HepG2 (cell line): ENCODE results near the gene LYSMD2. TPM values are rescaled to one million over a fixed set of nuclear protein-coding genes. Genes with fewer than 3 reads are reported as not detected.

Source experiments
- ATAC-seq: fragments of 200-7000 bp; cut with Tn5 transposase; 3 replicates; pipeline ENCODE4 v1.9.1; 2020; ENCODE audit warnings: mild to moderate bottlenecking, moderate library complexity
- BruUV-seq: library from RNA; stranded (reverse); fragments of 400-500 nt; replicated peaks from 2 replicates; lab custom pipeline; 2021; lab: Mats Ljungman, UMichigan
- CTCF ChIA-PET: fragments of 300-600 bp; formaldehyde crosslinking; extraction: SDS; loops from one replicate; lab custom pipeline; 2021; ENCODE audit warnings: low total read pairs, inconsistent platforms, low intra/inter-chr PET ratio; lab: Yijun Ruan, JAX
- POLR2A ChIA-PET: fragments of 350-600 bp; sonication (Branson Sonifier 250); formaldehyde crosslinking; loops from one replicate; lab custom pipeline; 2020; ENCODE audit warnings: antibody characterized with exemption, inconsistent platforms; lab: Yijun Ruan, JAX
- DNase-seq: peaks from one replicate; pipeline ENCODE4 v3.0.0-alpha.2; 2015; ENCODE audit warnings: low spot score
- FAIRE-seq: peaks from 3 replicates; lab custom pipeline; 2011; peaks lifted over from hg19 to GRCh38; lab: Jason Lieb, UNC
- H2AFZ ChIP-seq: one replicate; pipeline ENCODE4 v1.6.1; 2011; ENCODE audit warnings: low read length, inconsistent platforms
- H3K27ac ChIP-seq: fragments of 300-600 bp; 3 replicates; pipeline ENCODE4 v1.8.0; 2011; ENCODE audit warnings: mixed run types, mild to moderate bottlenecking, mixed read lengths, low read length, inconsistent platforms; ENCODE audit not compliant: insufficient read depth; ENCODE audit errors: extremely low read length
- H3K27me3 ChIP-seq, 2 experiments: fragments of 200-600 bp in 1 of 2; 2 replicates in 1 of 2; 3 replicates in 1 of 2; pipeline versions ENCODE4 v1.6.0 to v1.8.0; 2011; ENCODE audit warnings: low read length in 2 of 2, mild to moderate bottlenecking in 2 of 2, moderate library complexity in 2 of 2, inconsistent platforms in 1 of 2; ENCODE audit not compliant: insufficient read depth in 2 of 2, control insufficient read depth in 1 of 2
- H3K36me3 ChIP-seq, 2 experiments: fragments of 200-600 bp in 1 of 2; replicated peaks in 1 of 2; 2 replicates in 1 of 2; 3 replicates in 1 of 2; pipeline versions ENCODE4 v1.5.1 to v1.8.0; 2011; ENCODE audit warnings: low read length in 2 of 2, inconsistent platforms in 1 of 2; ENCODE audit not compliant: insufficient read depth in 2 of 2, control insufficient read depth in 1 of 2
- H3K4me1 ChIP-seq: 2 replicates; pipeline ENCODE4 v1.5.1; 2012; ENCODE audit warnings: low read length, inconsistent platforms; ENCODE audit not compliant: insufficient read depth
- H3K4me2 ChIP-seq: 2 replicates; pipeline ENCODE4 v1.6.0; 2011; ENCODE audit warnings: low read depth, low read length, inconsistent platforms
- H3K4me3 ChIP-seq, 3 experiments: fragments of 200-600 bp in 1 of 3; sonication (generic), shearing (Covaris generic) in 1 of 3; replicated peaks in 1 of 3; 2 replicates each; pipeline ENCODE4 v1.5.1; 2011 to 2016; ENCODE audit warnings: low read length in 3 of 3, inconsistent platforms in 2 of 3, low read depth in 2 of 3, mild to moderate bottlenecking in 2 of 3, control low read depth in 1 of 3, mixed read lengths in 1 of 3; ENCODE audit not compliant: insufficient read depth in 1 of 3
- H3K79me2 ChIP-seq: one replicate; pipeline ENCODE4 v1.6.1; 2011; ENCODE audit warnings: low read length, inconsistent platforms; ENCODE audit not compliant: insufficient read depth
- H3K9ac ChIP-seq: 2 replicates; pipeline ENCODE4 v1.6.0; 2011; ENCODE audit warnings: mild to moderate bottlenecking, low read depth, low read length, inconsistent platforms; ENCODE audit not compliant: insufficient read depth
- H3K9me3 ChIP-seq: 2 replicates; pipeline ENCODE4 v1.5.1; 2012; ENCODE audit warnings: mild to moderate bottlenecking, low read length
- H4K20me1 ChIP-seq: 2 replicates; pipeline ENCODE4 v1.6.0; 2011; ENCODE audit warnings: inconsistent platforms, mild to moderate bottlenecking, low read length, moderate library complexity; ENCODE audit not compliant: insufficient read depth
- BRD4 ChIP-seq: sonication (generic); formaldehyde crosslinking; IDR thresholded peaks from 2 replicates; pipeline ENCODE4 v1.4.0; 2020; ENCODE audit warnings: missing genetic modification reagents
- MEIS2 ChIP-seq: sonication (generic); formaldehyde crosslinking; IDR thresholded peaks from 2 replicates; pipeline ENCODE4 v1.9.0; 2021; ENCODE audit warnings: mild to moderate bottlenecking, missing genetic modification reagents
- NPAS2 ChIP-seq: sonication (generic); formaldehyde crosslinking; IDR thresholded peaks from 2 replicates; pipeline ENCODE4 v1.8.0; 2022; ENCODE audit warnings: mild to moderate bottlenecking, missing genetic modification reagents, borderline replicate concordance
- SIN3B ChIP-seq: fragments of 150-350 bp; IDR thresholded peaks from 2 replicates; pipeline ENCODE4 v1.6.1; 2014; ENCODE audit warnings: low read length
- ZMAT3 ChIP-seq: sonication (generic); formaldehyde crosslinking; conservative IDR thresholded peaks from 2 replicates; pipeline ENCODE4 v1.7.0; 2021; ENCODE audit warnings: missing genetic modification reagents
- ZNF572 ChIP-seq: sonication (generic); formaldehyde crosslinking; IDR thresholded peaks from 2 replicates; pipeline ENCODE4 v1.5.1; 2020; ENCODE audit warnings: mild to moderate bottlenecking, missing genetic modification reagents
- ZNF672 ChIP-seq: sonication (generic); formaldehyde crosslinking; IDR thresholded peaks from 2 replicates; pipeline ENCODE4 v1.8.1; 2022; ENCODE audit warnings: missing genetic modification reagents
- ZNF782 ChIP-seq: sonication (generic); formaldehyde crosslinking; IDR thresholded peaks from 2 replicates; pipeline ENCODE4 v1.4.0; 2020; ENCODE audit warnings: missing genetic modification reagents, mild to moderate bottlenecking, borderline replicate concordance
- WGBS: methylation state at CpG from one replicate; pipeline ENCODE4 v1.1.6; 2017; ENCODE audit warnings: low lambda C conversion rate; 5-methylcytosine and 5-hydroxymethylcytosine counted together
- in situ Hi-C: cut with HindIII; loops from 2 replicates; pipeline ENCODE4 v1.10.0; 2017; ENCODE audit warnings: low pct_unique_long_range_greater_than_20kb; ENCODE audit not compliant: extremely low pct_ligation_motif_present
- intact Hi-C: fragments of 100-400 bp; cut with micrococcal nuclease; formaldehyde crosslinking; loops from one replicate; pipeline ENCODE4 v1.10.0; 2022; ENCODE audit not compliant: unreplicated experiment
- polyA plus RNA-seq, 8 experiments: library from polyadenylated mRNA; depleted of rRNA in 3 of 8; stranded (reverse) in 7 of 8; unstranded in 1 of 8; fragments of >200 nt; fragmentation: Illumina TruSeq in 4 of 8; extraction: Trizol in 4 of 8; gene quantifications; 2 replicates each; pipeline versions ENCODE4 v1.2.1 to v1.2.3, GENCODE V29; 2011 to 2016; ENCODE audit warnings: low read depth in 4 of 8, missing spikeins in 1 of 8, mixed read lengths in 1 of 8; ENCODE audit not compliant: insufficient read depth in 1 of 8
- total RNA-seq, 5 experiments: library from RNA; depleted of rRNA; stranded (reverse); fragments of >200 nt; fragmentation: Illumina TruSeq; extraction: Trizol; gene quantifications; 2 replicates each; pipeline ENCODE4 v1.2.3, GENCODE V29; 2016; ENCODE audit warnings: low read depth in 1 of 5
- TF ChIP-seq, protein P1 (sequence below): IDR thresholded peaks from 2 replicates; pipeline ENCODE4 v1.6.1; 2012; ENCODE audit warnings: low read depth, low read length, improper control_type of control experiment
- TF ChIP-seq, protein P2 (sequence below), 2 experiments: sonication (generic) in 1 of 2; formaldehyde crosslinking in 1 of 2; IDR thresholded peaks; 2 replicates each; pipeline versions ENCODE4 v1.4.0 to v1.6.1; 2016 to 2020; ENCODE audit warnings: borderline replicate concordance in 1 of 2, low read depth in 1 of 2, mild to moderate bottlenecking in 1 of 2, missing genetic modification reagents in 1 of 2

Gene LYSMD2
- total and polyA plus RNA-seq, 2 of the 13 experiments (the other 11 are each of a cell fraction or from before 2014, with no cell fraction given), result 0.05 to 0.27 TPM

DNA sequence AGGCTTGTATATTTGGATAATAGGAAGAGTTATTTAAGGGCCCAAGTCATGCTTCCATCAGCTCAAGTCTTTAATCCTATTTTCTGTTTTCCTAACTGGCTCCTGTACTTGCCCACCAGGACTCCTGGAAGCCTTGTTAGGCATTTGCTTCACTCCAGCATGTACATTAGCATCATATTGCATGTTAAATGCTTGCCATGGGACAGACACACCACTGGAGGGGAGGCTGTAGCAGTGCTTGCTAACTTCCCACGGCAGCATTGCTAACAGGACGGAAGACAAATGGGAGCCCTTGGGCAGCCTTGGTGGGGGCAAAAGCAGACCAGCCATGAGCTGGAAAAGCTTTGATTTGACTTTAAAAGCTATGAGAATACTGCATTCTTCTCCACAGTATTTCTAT, 20.0 kb upstream of the LYSMD2 start:
- Histone ChIP-seq H3K27ac (no peak overlapping the region), H3K4me2 (no peak overlapping the region), H3K27me3 (peaks cover 3 to 37% of the 10 kb centered on the region in 2 experiments; a peak in 3 of 5 replicates), H3K4me3 (no peak overlapping the region), H3K4me1 (no peaks in the 10 kb centered on the region), H3K9ac (no peak overlapping the region), H3K36me3 (no peaks in the 10 kb centered on the region), H2AFZ (no peak overlapping the region), H3K79me2 (no peaks in the 10 kb centered on the region), H3K9me3 (no peaks in the 10 kb centered on the region), H4K20me1 (no peaks in the 10 kb centered on the region)
- ATAC-seq (no peak), FAIRE-seq (no peak), DNase-seq (no peak)
- WGBS, result 27% methylated on average over 2 of the region's 2 CpGs
- in situ Hi-C loops, result no loop called here
- CTCF ChIA-PET, result no interaction called here
- BruUV-seq, result no TSS peak
- POLR2A ChIA-PET, result no interaction called here
- intact Hi-C loops, result no loop called here
- no peak for TF ChIP-seq ZNF572

DNA sequence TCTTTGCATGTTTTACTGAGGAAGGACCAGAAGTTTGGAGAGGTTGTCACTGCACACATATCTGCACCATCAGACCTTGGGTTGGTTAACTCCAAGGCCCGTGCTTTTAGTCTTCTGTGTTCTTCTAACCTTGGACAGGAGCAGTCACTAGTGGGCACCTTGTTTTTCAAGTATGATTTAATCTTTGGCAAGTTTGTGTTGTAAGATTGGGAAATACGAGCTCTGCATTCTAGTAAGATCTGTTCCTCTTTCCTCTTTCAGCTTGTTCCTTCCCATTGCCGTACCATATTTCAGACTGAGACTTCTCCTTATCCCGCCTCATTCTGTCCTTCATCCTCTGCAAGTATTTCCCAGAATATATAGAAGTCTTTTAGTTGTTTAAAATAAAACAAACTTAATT, 19.0 kb upstream of the LYSMD2 start:
- CTCF ChIA-PET, result no interaction called here
- no peak for ATAC-seq
- TF ChIP-seq MEIS2 (no peak), ZNF672 (no peak), ZNF782 (CRISPR knock-in tag) (no peak), NPAS2 (CRISPR knock-in tag) (no peak), BRD4 (CRISPR knock-in tag) (no peak), SIN3B (no peak), ZMAT3 (CRISPR knock-in tag) (no peak)
- TF ChIP-seq, protein P1, sequence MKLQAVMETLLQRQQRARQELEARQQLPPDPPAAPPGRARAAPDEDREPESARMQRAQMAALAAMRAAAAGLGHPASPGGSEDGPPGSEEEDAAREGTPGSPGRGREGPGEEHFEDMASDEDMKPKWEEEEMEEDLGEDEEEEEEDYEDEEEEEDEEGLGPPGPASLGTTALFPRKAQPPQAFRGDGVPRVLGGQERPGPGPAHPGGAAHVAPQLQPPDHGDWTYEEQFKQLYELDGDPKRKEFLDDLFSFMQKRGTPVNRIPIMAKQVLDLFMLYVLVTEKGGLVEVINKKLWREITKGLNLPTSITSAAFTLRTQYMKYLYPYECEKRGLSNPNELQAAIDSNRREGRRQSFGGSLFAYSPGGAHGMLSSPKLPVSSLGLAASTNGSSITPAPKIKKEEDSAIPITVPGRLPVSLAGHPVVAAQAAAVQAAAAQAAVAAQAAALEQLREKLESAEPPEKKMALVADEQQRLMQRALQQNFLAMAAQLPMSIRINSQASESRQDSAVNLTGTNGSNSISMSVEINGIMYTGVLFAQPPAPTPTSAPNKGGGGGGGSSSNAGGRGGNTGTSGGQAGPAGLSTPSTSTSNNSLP, result no peak
- TF ChIP-seq, protein P2, sequence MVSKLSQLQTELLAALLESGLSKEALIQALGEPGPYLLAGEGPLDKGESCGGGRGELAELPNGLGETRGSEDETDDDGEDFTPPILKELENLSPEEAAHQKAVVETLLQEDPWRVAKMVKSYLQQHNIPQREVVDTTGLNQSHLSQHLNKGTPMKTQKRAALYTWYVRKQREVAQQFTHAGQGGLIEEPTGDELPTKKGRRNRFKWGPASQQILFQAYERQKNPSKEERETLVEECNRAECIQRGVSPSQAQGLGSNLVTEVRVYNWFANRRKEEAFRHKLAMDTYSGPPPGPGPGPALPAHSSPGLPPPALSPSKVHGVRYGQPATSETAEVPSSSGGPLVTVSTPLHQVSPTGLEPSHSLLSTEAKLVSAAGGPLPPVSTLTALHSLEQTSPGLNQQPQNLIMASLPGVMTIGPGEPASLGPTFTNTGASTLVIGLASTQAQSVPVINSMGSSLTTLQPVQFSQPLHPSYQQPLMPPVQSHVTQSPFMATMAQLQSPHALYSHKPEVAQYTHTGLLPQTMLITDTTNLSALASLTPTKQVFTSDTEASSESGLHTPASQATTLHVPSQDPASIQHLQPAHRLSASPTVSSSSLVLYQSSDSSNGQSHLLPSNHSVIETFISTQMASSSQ (IDR thresholded peaks at IDR 0.05; ENCODE audit: low read depth), result no peak
- TF ChIP-seq, protein P2 (CRISPR knock-in tag; IDR thresholded peaks at IDR 0.05; ENCODE audit: borderline replicate concordance), result no peak

More for the DNA sequence above, 19.0 kb upstream of the LYSMD2 start:
- Histone ChIP-seq H3K9ac (no peak overlapping the region), H2AFZ (no peak overlapping the region), H4K20me1 (no peaks in the 10 kb centered on the region), H3K36me3 (no peaks in the 10 kb centered on the region), H3K9me3 (no peaks in the 10 kb centered on the region), H3K4me3 (no peak overlapping the region), H3K4me1 (no peaks in the 10 kb centered on the region), H3K79me2 (no peaks in the 10 kb centered on the region), H3K4me2 (no peak overlapping the region), H3K27me3 (peaks cover 4 to 44% of the 10 kb centered on the region in 2 experiments; a peak in 4 of 5 replicates), H3K27ac (no peak overlapping the region)
- DNase-seq (no peak), FAIRE-seq (no peak)
- in situ Hi-C loops, result no loop called here
- POLR2A ChIA-PET, result no interaction called here
- no TSS peak for BruUV-seq
- 26% methylated on average over 4 of the region's 4 CpGs for WGBS
- intact Hi-C loops, result no loop called here
